K562 (cell line): ENCODE results near the gene PAFAH2. TPM values are rescaled to one million over a fixed set of nuclear protein-coding genes. Genes with fewer than 3 reads are reported as not detected.
"Not testable (repeated sequence)": the region's sequence is repeated elsewhere in the genome, so short reads cannot be mapped to it uniquely, and the experiment has no call there.

Experiments
- ETV1 ChIP-seq: fragments of 450-650 bp; conservative IDR thresholded peaks from 2 replicates; pipeline ENCODE4 v1.6.1; 2016; ENCODE audit warnings: missing genetic modification characterization, control low read depth, low read depth, missing compliant biosample characterization
- FOXP1 ChIP-seq: sonication (generic); formaldehyde crosslinking; IDR thresholded peaks from 2 replicates; pipeline ENCODE4 v1.8.0; 2022; ENCODE audit warnings: mild to moderate bottlenecking, missing genetic modification reagents
- NFIC ChIP-seq: fragments of 450-650 bp; IDR thresholded peaks from 2 replicates; pipeline ENCODE4 v1.6.1; 2017; ENCODE audit warnings: mild to moderate bottlenecking, inconsistent platforms
- RFX1 ChIP-seq: fragments of 450-650 bp; IDR thresholded peaks from 2 replicates; pipeline ENCODE4 v1.6.1; 2016; ENCODE audit warnings: mild to moderate bottlenecking, moderate library complexity
- ZNF143 ChIP-seq: sonication (generic); formaldehyde crosslinking; IDR thresholded peaks from 2 replicates; pipeline ENCODE4 v1.9.0; 2022; ENCODE audit warnings: mild to moderate bottlenecking, missing genetic modification reagents
- ZNF197 ChIP-seq: fragments of 200-800 bp; sonication (Bioruptor generic); IDR thresholded peaks from 2 replicates; pipeline ENCODE4 v1.6.1; 2016; ENCODE audit warnings: low read depth, missing genetic modification characterization, missing compliant biosample characterization
- ZNF644 ChIP-seq: fragments of 200-800 bp; sonication (Bioruptor generic); IDR thresholded peaks from 2 replicates; pipeline ENCODE4 v1.6.1; 2016; ENCODE audit warnings: low read depth, missing genetic modification characterization, missing compliant biosample characterization
- polyA plus RNA-seq, 8 experiments: library from polyadenylated mRNA; depleted of rRNA in 4 of 8; stranded (reverse) in 5 of 8; unstranded in 3 of 8; fragments of >200 nt; fragmentation: Nextera tagmentation in 2 of 8; fragmentation: Illumina TruSeq in 1 of 8; extraction: Ambion mirVana in 2 of 8; extraction: Trizol in 1 of 8; gene quantifications; 2 replicates each; pipeline versions ENCODE4 v1.2.1 to v1.2.3, GENCODE V29; 2011 to 2014; ENCODE audit warnings: inconsistent platforms in 1 of 8, missing spikeins in 1 of 8
- total RNA-seq, 7 experiments: library from RNA; depleted of rRNA in 6 of 7; stranded (reverse); fragments of >200 nt in 6 of 7; fragmentation: Illumina TruSeq in 2 of 7; extraction: Trizol in 2 of 7; gene quantifications; 2 replicates each; pipeline versions ENCODE4 v1.2.1 to v1.2.3, GENCODE V29; 2011 to 2021; ENCODE audit warnings: low replicate concordance in 1 of 7
- TF ChIP-seq, protein P1 (sequence below), 2 experiments: fragments of 450-650 bp; IDR thresholded peaks; 2 replicates each; pipeline ENCODE4 v1.6.1; 2016
- TF ChIP-seq, protein P2 (sequence below): sonication (generic); formaldehyde crosslinking; IDR thresholded peaks from 2 replicates; pipeline ENCODE4 v1.8.1; 2023; ENCODE audit warnings: mild to moderate bottlenecking, missing genetic modification reagents, moderate library complexity
- TF ChIP-seq, protein P3 (sequence below): IDR thresholded peaks from 2 replicates; pipeline ENCODE4 v1.6.1; 2016; ENCODE audit warnings: missing genetic modification characterization, missing compliant biosample characterization
- TF ChIP-seq, protein P4 (sequence below), 2 experiments: fragments of 450-650 bp; formaldehyde crosslinking in 1 of 2; IDR thresholded peaks; 2 replicates each; pipeline versions ENCODE4 v1.4.0 to v1.6.1; 2014 to 2020; ENCODE audit warnings: mild to moderate bottlenecking in 2 of 2, borderline replicate concordance in 1 of 2, low read depth in 1 of 2

PAFAH2 gene
- total and polyA plus RNA-seq, 9 of the 15 experiments (the other 6 are each of a cell fraction or from before 2014, with no cell fraction given) = 4.2 to 10.9 (median 6.8) TPM

DNA sequence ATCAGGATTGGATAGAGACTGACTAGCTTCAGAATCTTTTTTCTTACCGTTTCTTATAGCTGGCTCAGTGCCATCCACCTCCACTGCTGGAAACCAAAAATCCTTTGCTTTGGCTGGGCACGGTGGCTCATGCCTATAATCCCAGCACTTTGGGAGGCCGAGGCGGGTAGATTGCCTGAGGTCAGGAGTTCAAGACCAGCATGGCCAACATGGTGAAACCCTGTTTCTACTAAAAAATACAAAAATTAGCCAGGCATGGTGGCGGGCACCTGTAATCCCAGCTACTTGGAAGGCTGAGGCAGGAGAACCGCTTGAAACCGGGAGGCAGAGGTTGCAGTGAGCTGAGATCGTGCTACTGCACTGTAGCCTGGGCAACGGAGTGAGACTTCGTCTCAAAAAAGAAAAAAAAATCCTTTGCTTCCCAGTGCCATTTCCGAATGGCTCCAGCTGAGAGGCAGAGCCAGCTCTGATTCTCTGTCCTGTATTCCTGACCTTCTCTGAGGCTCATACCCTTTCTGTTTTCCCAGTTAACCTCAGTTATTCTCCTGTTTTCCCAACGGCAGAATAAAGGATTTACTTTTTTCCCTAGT, 65.0 kb downstream of the PAFAH2 start (continued):
- TF ChIP-seq, protein P1, sequence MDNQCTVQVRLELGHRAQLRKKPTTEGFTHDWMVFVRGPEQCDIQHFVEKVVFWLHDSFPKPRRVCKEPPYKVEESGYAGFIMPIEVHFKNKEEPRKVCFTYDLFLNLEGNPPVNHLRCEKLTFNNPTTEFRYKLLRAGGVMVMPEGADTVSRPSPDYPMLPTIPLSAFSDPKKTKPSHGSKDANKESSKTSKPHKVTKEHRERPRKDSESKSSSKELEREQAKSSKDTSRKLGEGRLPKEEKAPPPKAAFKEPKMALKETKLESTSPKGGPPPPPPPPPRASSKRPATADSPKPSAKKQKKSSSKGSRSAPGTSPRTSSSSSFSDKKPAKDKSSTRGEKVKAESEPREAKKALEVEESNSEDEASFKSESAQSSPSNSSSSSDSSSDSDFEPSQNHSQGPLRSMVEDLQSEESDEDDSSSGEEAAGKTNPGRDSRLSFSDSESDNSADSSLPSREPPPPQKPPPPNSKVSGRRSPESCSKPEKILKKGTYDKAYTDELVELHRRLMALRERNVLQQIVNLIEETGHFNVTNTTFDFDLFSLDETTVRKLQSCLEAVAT (IDR thresholded peaks at IDR 0.05) = peak in 1 of 2 experiments; percentile 65; a peak in 2 of 4 replicates
- TF ChIP-seq, protein P2, sequence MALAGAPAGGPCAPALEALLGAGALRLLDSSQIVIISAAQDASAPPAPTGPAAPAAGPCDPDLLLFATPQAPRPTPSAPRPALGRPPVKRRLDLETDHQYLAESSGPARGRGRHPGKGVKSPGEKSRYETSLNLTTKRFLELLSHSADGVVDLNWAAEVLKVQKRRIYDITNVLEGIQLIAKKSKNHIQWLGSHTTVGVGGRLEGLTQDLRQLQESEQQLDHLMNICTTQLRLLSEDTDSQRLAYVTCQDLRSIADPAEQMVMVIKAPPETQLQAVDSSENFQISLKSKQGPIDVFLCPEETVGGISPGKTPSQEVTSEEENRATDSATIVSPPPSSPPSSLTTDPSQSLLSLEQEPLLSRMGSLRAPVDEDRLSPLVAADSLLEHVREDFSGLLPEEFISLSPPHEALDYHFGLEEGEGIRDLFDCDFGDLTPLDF (CRISPR knock-in tag) = peak; percentile 50; the same call in 1 of the 2 replicates
- peak; percentile 89 for TF ChIP-seq NFIC
- 0 out of 2 replicates have a peak, but pooled peaks have one; percentile 38 for TF ChIP-seq ZNF197
- 0 out of 2 replicates have a peak, but pooled peaks have one; percentile 4 for TF ChIP-seq ETV1 (tag)
- 0 out of 2 replicates have a peak, but pooled peaks have one; percentile 37 for TF ChIP-seq FOXP1 (CRISPR knock-in tag)
- TF ChIP-seq ZNF143 (CRISPR knock-in tag) = 0 out of 2 replicates have a peak, but pooled peaks have one; percentile 14
- TF ChIP-seq, protein P3, sequence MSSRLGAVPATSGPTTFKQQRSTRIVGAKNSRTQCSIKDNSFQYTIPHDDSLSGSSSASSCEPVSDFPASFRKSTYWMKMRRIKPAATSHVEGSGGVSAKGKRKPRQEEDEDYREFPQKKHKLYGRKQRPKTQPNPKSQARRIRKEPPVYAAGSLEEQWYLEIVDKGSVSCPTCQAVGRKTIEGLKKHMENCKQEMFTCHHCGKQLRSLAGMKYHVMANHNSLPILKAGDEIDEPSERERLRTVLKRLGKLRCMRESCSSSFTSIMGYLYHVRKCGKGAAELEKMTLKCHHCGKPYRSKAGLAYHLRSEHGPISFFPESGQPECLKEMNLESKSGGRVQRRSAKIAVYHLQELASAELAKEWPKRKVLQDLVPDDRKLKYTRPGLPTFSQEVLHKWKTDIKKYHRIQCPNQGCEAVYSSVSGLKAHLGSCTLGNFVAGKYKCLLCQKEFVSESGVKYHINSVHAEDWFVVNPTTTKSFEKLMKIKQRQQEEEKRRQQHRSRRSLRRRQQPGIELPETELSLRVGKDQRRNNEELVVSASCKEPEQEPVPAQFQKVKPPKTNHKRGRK = 0 out of 2 replicates have a peak, but pooled peaks have one; percentile 10
- 0 out of 2 replicates have a peak, but pooled peaks have one; percentile 36 for TF ChIP-seq ZNF644
- TF ChIP-seq RFX1 = peak; percentile 69
- TF ChIP-seq, protein P4, sequence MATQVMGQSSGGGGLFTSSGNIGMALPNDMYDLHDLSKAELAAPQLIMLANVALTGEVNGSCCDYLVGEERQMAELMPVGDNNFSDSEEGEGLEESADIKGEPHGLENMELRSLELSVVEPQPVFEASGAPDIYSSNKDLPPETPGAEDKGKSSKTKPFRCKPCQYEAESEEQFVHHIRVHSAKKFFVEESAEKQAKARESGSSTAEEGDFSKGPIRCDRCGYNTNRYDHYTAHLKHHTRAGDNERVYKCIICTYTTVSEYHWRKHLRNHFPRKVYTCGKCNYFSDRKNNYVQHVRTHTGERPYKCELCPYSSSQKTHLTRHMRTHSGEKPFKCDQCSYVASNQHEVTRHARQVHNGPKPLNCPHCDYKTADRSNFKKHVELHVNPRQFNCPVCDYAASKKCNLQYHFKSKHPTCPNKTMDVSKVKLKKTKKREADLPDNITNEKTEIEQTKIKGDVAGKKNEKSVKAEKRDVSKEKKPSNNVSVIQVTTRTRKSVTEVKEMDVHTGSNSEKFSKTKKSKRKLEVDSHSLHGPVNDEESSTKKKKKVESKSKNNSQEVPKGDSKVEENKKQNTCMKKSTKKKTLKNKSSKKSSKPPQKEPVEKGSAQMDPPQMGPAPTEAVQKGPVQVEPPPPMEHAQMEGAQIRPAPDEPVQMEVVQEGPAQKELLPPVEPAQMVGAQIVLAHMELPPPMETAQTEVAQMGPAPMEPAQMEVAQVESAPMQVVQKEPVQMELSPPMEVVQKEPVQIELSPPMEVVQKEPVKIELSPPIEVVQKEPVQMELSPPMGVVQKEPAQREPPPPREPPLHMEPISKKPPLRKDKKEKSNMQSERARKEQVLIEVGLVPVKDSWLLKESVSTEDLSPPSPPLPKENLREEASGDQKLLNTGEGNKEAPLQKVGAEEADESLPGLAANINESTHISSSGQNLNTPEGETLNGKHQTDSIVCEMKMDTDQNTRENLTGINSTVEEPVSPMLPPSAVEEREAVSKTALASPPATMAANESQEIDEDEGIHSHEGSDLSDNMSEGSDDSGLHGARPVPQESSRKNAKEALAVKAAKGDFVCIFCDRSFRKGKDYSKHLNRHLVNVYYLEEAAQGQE (IDR thresholded peaks at IDR 0.05; ENCODE audit: borderline replicate concordance) = peak; percentile 14; the same call in 1 of the 2 replicates
- TF ChIP-seq, protein P4 (CRISPR knock-in tag; IDR thresholded peaks at IDR 0.05; ENCODE audit: low read depth) = not testable (repeated sequence)
